ENCODE measurements around the gene HTR2C. TPM values are rescaled to one million over a fixed set of nuclear protein-coding genes. Genes with fewer than 3 reads are reported as not detected.

Gene HTR2C
- total RNA-seq (not detected), polyA plus RNA-seq (not detected)
- long read RNA-seq, donor 1, result 0 reads
- long read RNA-seq, donor 2, result 0 reads
- long read RNA-seq, donor 3, result 0 reads

DNA sequence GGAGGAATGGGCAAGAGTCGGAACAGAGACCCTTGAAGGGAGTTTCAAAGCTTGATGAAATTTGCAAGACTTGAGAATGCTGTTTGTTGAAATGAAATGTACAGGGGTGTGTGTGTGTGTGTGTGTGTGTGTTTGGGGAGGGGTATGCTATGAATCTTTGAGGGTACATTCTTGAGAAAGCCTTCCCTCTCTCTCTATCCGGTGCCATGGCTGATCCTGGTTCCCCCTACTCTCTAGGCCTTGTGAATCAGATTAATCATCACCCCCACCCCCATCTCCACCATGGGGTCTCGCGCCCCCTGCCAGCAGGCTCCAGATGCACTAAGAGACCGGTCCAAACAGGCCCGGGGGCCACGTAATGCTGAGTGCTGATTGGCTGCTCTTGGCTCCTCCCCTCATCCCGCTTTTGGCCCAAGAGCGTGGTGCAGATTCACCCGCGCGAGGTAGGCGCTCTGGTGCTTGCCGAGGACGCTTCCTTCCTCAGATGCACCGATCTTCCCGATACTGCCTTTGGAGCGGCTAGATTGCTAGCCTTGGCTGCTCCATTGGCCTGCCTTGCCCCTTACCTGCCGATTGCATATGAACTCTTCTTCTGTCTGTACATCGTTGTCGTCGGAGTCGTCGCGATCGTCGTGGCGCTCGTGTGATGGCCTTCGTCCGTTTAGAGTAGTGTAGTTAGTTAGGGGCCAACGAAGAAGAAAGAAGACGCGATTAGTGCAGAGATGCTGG, at the start of gene HTR2C:
Gene HTR2C (plus strand): TSS at position 441 of the 729 bp plus-strand sequence. CDS start 142,851 bp downstream, outside the sequence.
- intact Hi-C loops (cut with DNase I), result no loop called here
- H3K27ac ChIP-seq, result no peak within 1 kb of the TSS
- WGBS, 4 donors, result 5 to 23% (median 8%) methylated on average over 30 to 34 of the region's 34 CpGs
- H3K4me3 ChIP-seq, result peak within 1 kb of the TSS in 9 of 12 donors; percentile 0 to 25 (median 12)
- no peaks in the 10 kb centered on the region for H3K9me3 ChIP-seq
- TF ChIP-seq, protein P1, sequence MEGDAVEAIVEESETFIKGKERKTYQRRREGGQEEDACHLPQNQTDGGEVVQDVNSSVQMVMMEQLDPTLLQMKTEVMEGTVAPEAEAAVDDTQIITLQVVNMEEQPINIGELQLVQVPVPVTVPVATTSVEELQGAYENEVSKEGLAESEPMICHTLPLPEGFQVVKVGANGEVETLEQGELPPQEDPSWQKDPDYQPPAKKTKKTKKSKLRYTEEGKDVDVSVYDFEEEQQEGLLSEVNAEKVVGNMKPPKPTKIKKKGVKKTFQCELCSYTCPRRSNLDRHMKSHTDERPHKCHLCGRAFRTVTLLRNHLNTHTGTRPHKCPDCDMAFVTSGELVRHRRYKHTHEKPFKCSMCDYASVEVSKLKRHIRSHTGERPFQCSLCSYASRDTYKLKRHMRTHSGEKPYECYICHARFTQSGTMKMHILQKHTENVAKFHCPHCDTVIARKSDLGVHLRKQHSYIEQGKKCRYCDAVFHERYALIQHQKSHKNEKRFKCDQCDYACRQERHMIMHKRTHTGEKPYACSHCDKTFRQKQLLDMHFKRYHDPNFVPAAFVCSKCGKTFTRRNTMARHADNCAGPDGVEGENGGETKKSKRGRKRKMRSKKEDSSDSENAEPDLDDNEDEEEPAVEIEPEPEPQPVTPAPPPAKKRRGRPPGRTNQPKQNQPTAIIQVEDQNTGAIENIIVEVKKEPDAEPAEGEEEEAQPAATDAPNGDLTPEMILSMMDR (IDR thresholded peaks at IDR 0.05), result no peak
- no peak for TF ChIP-seq POLR2A (IDR thresholded peaks at IDR 0.05)
- H3K36me3 ChIP-seq, result no peaks in the 10 kb centered on the region
- no peak for DNase-seq
- H3K4me1 ChIP-seq, result peaks cover 0 to 15% (median 0%) of the 10 kb centered on the region in 12 donors
- peaks cover 0 to 86% (median 42%) of the 10 kb centered on the region in 9 donors for H3K27me3 ChIP-seq
- no peak for ATAC-seq

- intact Hi-C loops (cut with DNase I), result no loop called here
- Histone ChIP-seq H3K27ac (no peak overlapping the region), H3K9me3 (no peaks in the 10 kb centered on the region), H3K4me3 (no peak overlapping the region), H3K36me3 (no peaks in the 10 kb centered on the region), H3K4me1 (peaks cover 0 to 15% (median 0%) of the 10 kb centered on the region in 12 donors), H3K27me3 (peaks cover 0 to 79% (median 37%) of the 10 kb centered on the region in 9 donors)
- 13 to 20% (median 16%) methylated on average over 4 of the region's 4 CpGs for WGBS, 4 donors
- DNase-seq, result no peak
- TF ChIP-seq POLR2A (IDR thresholded peaks at IDR 0.05), result no peak
- TF ChIP-seq, protein P1 (IDR thresholded peaks at IDR 0.05), result peak in 2 of 12 donors; percentile 10 to 12
- no peak for ATAC-seq
Observed at GRCh38 chrX:114580336-114580735, 3.5 kb upstream of the HTR2C start.

GRCh38 chrX:114581528-114582263, 2.2 kb upstream of the HTR2C start:
- intact Hi-C loops (cut with DNase I), result no loop called here

More at GRCh38 chrX:114581528-114582263, 2.2 kb upstream of the HTR2C start:
- Histone ChIP-seq H3K4me1 (peaks cover 0 to 15% (median 0%) of the 10 kb centered on the region in 12 donors), H3K27ac (no peak overlapping the region), H3K9me3 (no peaks in the 10 kb centered on the region), H3K36me3 (no peaks in the 10 kb centered on the region), H3K4me3 (peak overlapping the region in 1 of 12 donors; percentile 3), H3K27me3 (peaks cover 0 to 91% (median 42%) of the 10 kb centered on the region in 9 donors)
- DNase-seq (peak in 1 of 5 donors; percentile 19), ATAC-seq (no peak)
- TF ChIP-seq, protein P1 (IDR thresholded peaks at IDR 0.05), result no peak
- no peak for TF ChIP-seq POLR2A (IDR thresholded peaks at IDR 0.05)
- 2 to 11% (median 7%) methylated on average over 19 to 45 of the region's 45 CpGs for WGBS, 4 donors

All from heart left ventricle (tissue), 16 donors.